ENCODE results near the gene ITGB6.

Gene ITGB6

DNA sequence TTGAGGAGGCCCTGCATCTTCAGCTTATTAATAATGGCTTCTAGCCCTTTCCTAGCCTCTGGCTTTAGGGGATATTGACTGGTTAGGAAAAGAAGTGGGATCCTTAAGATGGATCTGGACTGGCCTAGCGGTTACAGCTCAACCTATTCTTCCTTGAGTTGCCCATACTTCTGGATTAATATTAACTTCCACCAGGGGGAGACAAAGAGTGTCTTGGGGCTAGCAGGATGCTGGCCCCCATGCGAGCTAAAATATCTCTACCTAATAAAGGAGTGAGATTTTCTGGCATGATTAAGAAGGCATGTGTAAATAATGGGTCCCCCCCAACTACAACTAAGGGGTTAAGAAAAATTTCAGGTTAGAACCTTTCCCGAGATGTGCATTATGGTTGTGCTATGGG, 114.4 kb downstream of the ITGB6 start:
- DNase-seq = no peak

DNA sequence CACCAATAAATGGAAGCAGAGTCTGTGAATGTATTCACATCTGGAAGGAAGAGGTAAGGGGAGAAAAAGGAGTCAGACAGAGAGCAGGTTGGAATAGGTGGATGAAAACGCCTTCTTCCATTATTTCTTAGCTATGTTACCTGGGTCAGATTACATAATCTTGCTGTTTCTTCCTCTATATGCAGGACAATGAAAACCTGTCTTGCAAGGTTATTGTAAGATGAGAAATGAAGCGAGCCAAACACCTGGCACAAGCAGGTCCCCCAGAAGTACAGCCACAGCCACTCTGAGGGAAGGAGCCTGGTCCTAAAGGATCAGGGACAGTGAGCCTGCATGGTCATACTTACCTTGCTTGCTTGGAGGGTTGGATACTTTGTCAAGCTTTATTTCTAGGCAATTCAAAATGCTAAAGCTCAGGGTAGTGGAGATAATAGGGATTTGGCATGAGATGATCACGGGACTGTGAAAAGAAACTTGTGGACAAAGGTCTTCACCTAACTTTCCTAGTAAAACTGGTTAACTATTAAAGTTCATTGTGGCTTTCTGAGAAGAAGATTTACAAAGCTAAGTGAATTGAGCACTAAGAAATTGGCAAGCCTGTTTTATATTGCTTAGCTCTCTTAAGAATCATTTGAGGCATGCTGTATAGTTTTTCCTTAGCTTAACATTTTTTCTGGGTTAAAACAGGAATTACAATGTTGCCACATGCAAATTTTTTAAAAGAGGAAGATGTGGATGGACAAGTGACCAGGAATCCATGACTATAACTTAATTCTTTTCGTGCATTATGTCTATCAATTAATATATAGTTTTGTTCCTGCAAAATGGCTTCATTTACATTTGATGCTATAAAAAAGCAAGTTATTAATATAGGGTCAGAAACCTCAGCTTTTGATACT, 121.9 kb downstream of the ITGB6 start:
- DNase-seq = no peak

DNA sequence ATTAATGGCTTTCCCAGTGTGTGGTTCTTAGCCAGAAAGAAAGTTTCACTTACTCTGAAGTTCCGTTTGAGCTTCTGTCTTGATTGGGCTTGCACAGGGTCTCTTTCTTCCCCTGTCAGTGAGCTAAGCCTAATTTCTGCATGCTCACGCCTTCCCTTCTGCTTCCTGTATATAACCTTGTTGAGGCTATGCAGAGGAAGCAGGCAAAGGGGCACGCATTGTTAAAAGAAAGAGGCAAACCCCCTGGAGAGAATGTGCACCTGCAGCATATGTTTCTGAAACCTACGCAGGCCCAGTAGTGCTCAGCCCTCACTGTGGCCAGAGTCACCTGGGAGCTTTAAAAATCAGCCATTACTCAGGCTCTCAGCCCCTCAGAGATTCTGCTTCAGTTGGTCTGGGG, 123.2 kb downstream of the ITGB6 start:
- peak; percentile 86 for DNase-seq

DNA sequence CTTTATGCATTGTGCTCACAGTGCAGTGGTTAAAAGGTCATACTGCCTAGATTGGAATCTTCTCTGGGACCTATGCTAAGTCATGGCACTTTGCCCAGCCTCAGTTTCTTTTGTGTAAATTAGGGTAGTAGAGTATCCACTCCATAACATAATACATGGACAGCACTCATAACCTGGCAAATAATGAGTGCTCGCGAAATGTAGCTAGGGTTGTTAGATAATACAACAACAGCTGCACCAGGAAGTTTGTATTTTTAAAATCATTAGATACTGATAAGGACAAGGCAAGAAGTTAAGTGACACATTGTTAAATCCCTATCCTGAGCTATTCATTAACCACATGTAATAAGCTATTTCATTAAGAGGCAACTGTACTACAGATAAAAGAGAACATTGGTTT, 123.8 kb downstream of the ITGB6 start:
- DNase-seq = peak; percentile 85

DNA sequence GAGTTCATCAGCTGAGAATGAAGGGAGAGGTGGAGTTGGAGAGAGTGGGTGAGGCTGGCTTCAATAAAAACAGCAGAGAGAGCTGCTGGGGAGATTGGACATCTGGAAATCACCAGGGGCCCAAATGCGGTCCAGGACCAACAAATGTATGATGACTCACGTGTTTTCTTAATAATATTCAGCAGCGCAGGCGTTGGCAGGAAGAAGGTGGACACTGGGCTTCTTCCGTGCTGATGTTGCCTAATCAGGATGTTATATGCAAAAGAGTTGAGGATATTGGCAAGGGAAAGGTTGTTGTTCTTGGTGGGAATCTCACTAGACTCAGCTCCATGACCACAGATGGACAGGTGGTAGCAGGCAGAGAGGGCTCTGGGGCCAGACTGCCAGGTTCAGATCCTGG, 124.9 kb downstream of the ITGB6 start:
- DNase-seq = no peak

DNA sequence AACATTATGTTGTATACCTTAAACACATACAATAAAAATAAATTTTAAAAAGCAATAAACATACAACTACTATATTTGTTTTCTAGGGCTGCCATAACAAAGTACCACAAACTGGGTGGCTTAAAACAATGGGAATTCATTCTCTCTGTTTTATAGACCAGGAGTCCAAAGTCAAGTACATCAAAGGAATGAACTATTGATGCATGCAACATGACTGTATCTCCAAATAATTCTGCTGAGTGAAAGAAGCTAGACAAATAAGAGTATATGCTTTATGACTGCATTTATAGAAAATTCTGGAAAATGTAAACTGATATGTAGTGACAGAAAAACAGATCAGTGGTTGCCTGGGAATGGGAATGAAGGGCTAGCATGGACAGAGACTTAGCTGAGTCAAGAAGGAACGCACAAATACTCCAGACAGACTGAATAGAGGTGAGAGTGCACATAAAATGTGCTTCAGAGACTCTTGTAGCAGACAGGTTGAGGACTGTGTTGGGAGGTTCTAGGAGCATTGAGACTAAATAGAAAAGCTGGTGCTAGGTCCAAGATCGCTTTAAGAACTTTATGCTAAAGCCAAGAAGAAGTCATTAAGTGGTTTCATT, 126.7 kb downstream of the ITGB6 start:
- no peak for DNase-seq

DNA sequence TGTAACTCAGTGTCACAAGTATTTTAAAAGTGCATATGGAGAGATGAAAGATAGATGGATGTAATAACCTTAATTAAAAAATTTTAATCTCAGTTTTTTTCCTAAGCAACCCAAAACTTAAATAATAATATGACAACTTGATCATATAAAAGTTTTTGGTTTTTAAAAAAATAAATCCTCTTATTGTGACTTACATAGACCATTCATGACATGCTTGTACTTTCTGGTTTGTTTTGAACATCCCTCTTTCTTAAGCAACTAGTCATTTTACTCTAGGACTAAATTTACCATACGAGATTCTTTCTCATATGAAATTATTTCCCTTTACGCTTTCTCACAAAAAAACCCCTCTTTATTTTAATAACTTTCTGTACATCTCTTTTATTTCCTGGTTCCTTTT, 131.2 kb downstream of the ITGB6 start:
- DNase-seq = no peak

DNA sequence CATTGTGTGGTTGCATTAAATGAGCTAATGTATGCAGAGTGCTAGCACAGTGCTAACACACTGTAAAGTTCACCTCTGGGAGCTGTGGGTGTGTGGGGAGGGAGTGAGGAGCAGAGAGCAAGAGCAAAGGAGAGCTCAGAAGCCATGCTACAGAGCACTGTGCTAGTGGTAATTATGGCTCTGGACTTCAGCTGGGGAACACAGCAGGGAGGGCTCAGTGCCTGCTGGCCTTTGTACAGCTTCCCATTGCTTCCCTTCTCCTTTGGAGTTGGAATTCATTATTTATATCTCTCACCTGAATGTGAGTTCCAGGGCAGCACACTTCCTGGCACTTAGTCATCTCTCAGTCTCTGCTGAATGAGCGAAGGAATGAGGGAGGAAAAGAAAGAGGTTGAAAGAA, 135.2 kb downstream of the ITGB6 start:
- no peak for DNase-seq

DNA sequence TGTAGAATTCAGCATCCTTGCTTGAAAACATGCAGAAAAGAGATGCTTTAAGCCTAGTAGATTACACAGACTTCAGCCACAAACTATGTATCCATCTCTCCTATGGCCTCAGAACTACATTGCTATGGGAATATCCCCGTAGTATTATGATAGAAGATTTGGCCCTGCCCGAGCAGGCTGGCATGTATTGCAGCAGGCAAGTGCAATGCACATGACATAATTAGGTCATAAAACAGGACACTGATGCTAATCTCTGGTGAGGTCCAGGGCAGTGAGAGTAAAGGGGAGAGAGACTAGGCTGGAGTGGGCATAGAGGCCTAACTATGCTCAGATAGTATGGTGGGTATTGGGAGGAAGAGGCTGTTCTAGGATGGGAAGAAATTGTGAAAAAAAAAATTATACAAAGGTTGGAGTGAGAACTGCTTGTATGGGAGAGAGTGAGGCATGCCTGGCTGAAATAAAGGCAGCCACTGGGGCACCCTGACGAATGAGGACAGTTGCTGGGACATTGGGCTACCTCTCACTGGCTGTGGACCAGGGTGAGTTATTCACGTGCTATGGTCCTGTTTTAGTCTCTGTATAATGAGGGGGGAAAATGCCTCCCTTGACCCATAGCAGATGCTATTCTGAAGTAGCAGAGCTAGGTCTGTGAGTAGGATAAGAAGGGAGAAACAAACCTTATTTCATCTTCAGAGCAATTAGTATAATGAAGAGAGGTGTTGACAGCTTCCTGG, 136.0 kb downstream of the ITGB6 start:
- no peak for DNase-seq

DNA sequence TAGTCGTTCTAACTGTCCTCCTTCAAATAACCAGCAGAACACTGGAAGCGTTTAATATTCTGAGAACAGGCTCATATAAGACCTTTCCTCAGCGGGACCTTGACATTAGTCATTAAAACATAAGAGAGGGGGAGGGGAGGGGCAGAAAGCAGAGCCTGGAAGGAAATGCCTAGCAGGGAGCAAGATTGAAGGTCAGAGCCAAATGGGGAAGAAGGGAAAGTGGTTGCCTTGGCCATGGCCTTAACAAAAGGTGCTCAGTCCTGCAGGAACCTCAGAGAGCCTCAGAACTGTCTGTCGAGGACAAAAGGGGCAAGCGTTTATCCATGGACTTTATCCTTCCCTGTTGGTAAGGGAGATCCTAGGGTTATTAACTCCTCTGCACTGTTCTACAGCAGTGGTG, 136.8 kb downstream of the ITGB6 start:
- DNase-seq = no peak

DNA sequence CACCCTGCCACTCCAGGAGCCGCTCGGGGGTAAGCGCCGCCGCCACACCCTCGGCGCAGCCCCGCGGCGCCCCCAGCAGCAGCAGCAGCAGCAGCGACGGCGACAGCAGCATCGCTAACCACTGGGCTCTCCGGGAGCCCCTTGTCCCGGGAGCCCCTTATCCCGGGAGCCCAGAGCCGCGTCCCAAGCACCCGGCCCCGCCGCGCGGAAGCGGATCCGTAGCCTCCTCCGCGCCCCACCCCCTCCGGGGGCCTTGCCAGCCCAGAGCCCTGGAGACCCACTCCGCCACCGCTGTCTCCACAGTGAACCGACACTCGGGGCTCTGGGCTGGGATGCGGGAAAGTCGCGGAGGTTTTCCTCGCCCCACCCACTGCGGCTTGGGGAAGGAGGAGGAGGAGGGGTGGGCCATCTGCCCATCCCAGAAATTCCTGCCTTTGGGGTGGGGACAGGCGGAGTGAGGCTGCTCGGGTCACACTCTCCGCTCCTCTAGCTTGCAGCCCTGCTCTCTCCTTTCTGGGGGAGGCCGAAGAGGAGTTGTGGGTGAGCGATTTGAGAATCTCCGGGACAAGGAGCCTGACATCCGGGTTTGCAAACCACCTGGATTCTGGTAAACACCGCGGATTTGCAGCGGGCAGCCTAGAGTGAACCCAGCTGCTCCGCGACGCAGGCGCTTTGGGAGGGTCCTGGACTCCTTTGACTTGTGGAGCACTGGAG, 137.6 kb downstream of the ITGB6 start, which contains the start of gene PLA2R1:
Gene PLA2R1, minus strand, starts transcription at position 324 of the 714 bp plus-strand sequence. Its CDS starts 212 bp downstream, at position 112.
- no peak for DNase-seq

DNA sequence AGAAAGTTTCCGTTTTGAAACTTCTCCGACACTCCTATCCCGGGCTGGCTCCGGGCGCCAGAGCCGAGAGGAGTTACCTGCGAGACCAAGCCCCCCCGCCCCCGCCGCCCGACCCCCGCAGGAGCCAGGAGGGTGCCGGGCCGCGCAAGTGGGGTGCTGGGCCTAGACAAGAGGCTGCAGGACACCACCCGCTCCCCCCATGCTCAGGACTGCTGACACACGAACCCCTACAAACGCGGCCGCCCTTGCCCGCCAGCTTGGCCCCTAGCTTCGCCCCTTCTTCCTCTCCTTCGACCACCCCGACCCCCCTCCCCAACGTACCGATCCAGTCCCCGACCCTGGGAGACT, 138.2 kb downstream of the ITGB6 start:
- DNase-seq = no peak

DNA sequence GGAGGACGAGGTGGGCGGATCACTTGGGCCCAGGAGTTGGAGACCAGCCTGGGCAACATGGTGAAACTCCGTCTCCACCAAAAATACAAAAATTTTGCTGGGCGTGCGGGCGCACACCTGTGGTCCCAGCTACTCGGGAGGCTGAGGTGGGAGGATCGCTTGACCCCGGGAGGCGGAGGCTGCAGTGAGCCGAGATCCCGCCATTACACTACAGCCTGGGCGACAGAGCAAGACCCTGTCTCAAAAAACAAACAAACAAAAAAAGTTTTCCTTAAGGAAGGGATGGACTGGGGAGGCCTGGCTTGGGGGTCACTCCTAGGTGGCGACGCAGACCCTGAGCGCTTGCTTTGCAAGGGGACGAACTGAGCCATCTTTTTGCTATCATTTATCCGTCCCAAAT, 138.5 kb downstream of the ITGB6 start:
- DNase-seq = no peak

DNA sequence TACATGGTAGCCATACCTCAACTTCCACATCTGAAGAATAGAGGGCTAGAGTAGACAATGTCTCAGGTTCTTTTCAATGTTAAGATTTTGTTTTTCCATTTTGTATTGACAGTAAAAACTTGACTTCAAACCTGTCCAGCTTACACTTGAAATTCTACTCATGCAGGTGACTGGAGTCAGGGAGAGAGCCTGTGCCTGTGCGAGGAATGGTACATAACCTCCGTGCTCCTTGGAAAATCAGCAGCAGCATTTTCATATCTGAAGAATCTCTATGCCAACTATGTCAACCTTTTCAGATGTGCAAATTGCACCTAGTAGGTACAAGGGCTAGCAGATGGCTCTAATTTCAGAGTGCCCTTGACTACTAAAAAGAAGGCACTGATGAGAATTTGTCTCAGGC, 139.8 kb downstream of the ITGB6 start:
- DNase-seq = no peak

DNA sequence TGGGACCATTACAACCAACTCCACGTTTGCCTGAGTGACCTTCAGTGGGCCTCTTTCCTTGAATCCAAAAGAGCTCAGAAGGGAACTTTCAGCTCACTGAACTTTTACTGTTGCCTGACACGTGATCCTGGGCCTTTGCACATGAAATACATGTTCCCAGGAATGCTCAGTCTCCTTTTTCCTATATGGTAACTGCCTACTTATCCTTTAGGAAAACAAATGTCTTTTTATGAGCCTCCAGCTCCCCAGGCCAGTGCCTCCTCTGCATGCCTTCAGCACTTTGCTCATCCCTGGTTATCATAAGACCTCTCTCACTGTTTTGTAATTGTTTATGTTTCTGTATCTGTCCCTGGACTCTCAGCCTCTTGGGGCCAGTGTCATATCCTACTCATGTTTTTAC, 142.7 kb downstream of the ITGB6 start:
- no peak for DNase-seq

DNA sequence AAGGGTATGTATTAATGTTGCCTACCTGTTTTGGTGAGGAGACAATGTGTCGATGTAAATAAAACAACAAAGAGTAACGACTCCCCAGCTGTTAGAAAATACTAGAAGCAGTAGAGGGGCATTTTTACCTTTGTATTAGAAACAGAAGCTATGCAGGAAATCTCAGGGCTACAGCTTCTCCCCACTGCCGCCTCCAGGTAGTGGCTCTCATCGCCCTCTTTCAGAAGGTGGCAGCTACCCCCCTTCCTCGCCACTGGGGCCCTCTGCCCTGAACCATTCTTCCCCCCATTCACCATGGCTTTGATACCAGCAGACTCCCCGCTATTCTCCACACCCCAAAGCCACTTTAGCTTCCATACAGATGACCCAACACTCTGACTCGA, 144.4 kb downstream of the ITGB6 start:
- DNase-seq = no peak

DNA sequence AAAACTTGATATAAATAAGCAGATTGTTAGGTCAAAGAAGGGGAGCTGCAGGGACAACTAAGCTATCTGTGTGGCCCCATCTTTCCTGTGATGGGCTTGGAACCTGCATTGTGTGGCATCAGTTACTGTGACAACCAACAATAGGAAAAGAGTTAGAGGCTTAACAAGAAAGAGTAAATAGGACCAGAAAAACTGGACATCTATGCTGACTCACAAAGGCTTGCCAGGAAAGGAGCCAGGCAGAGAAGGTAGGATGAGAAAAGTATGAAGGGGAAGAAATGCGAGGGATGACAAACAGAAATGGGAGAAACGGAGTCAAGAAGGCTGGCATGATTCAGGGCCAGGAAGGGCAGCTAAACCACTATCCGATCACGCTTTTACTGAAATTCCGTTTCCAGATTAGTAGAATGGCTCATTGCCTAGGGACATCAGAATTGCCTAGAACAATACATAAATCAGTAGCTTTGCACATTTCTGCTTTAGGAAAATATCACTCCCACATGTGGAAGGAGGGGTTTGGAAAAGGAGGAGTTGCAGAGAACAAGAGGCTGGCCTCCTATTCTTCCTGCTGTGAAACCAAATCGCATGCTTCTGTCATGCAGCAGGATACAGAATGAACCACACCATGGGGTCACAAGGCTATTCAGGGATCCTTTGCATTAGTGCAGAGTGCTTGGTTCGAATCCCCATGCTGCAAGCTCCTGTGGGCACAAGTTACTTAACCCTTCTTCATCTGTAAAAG, 144.9 kb downstream of the ITGB6 start:
- no peak for DNase-seq

DNA sequence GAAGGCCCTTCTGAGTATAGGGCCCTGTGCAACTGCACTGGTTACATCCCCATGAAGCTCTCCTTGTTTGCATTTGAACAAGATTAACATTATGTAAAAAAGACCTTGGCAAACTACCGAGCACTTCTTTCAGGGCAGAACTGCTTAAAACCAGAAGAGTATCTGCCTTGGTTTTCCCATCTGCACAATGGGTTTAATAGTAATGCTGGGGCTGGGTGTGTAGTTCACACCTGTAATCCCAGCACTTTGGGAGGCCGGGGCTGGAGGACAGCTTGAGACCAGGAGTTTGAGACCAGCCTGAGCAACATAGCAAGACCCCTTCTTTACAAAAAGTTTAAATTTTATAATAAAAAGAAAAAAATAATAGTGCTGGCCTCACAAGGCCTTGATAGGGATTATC, 146.1 kb downstream of the ITGB6 start:
- no peak for DNase-seq

DNA sequence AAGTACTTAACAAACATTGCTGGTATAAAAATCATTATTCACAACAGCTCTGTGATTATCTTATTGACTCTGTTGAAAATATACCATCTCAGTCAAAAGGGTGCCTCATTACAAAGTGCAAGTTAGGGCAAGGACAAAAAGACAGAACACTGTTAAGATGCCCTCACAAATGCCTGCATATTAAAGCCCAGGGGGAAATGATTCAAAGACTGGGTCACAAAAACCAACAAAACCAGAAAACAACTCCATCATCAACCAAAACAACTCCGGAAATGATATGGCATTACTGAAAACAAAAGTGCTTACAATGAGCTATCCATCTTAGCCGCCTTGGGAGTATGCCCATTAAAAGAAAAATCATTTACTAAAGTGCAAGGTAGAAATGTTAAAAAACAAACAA, 147.5 kb downstream of the ITGB6 start:
- no peak for DNase-seq

DNA sequence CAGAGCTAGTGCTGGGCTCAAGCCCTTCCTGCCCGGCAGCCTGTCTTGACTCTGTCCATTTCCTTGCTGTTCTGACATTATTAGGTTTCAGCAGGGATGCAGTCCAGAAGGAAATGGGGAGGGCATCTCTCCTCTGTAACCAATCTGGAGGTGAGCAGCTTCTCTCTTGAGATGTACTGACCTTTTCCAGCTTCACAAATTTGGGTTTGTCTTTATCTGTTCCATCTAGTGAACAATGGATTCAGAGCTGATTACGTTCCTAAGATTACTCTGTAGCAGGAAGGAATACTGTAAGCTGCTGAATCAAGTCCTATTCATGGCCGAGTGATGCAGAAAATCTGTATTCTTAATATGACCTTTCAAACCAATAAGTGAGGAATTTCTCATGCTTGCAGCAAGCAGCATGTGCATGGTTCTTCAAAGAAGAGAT, 148.7 kb downstream of the ITGB6 start:
- DNase-seq = no peak

DNA sequence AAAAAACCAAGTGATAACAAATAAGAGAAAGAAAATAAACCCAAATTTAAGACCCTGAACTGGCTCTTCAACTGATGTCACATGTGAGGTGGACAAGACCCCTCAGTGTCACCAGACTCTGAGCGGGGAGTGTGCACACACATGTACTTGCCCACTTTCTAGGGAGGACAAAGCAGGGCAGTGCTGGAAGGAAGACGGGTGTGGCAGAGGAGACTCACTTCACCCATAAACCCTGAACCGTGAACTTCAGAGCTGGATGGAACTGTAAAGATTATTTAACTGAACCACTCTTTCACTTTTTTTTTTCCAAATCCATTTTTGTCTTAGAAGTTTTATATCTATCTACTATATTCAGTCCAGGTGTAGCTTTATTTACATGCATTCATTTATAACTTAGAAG, 149.9 kb downstream of the ITGB6 start:
- DNase-seq = no peak
